RWPE2 (cell line): ENCODE data around the gene PELO.

Experiments used
- ATAC-seq: fragments of 200-7000 bp; cut with Tn5 transposase; 3 replicates; pipeline ENCODE4 v1.9.1; 2021; ENCODE audit warnings: low read depth
- DNase-seq: peaks from one replicate; pipeline ENCODE4 v3.0.0-alpha.2; 2020; ENCODE audit warnings: low spot score
- H3K27ac ChIP-seq: fragments of 450-650 bp; 2 replicates; pipeline ENCODE4 v1.5.1; 2017; ENCODE audit warnings: mild to moderate bottlenecking; ENCODE audit not compliant: poor library complexity, severe bottlenecking
- H3K27me3 ChIP-seq: fragments of 250-450 bp; sonication (Bioruptor Pico); 2 replicates; pipeline ENCODE4 v1.5.1; 2021; ENCODE audit warnings: mild to moderate bottlenecking, moderate library complexity; ENCODE audit not compliant: insufficient read depth, poor library complexity, severe bottlenecking
- H3K36me3 ChIP-seq: fragments of 250-450 bp; sonication (Bioruptor Pico); 2 replicates; pipeline ENCODE4 v1.5.1; 2020; ENCODE audit warnings: low read depth, mild to moderate bottlenecking, moderate library complexity
- H3K4me1 ChIP-seq: fragments of 250-450 bp; sonication (Bioruptor Pico); 2 replicates; pipeline ENCODE4 v1.5.1; 2021; ENCODE audit warnings: mild to moderate bottlenecking, moderate library complexity; ENCODE audit not compliant: insufficient read depth, poor library complexity, severe bottlenecking
- H3K4me3 ChIP-seq: fragments of 250-450 bp; sonication (Bioruptor Pico); 2 replicates; pipeline ENCODE4 v1.5.1; 2021; ENCODE audit warnings: mild to moderate bottlenecking, moderate library complexity; ENCODE audit not compliant: severe bottlenecking
- H3K9me3 ChIP-seq: fragments of 250-450 bp; sonication (Bioruptor Pico); 2 replicates; pipeline ENCODE4 v1.5.1; 2021; ENCODE audit warnings: mild to moderate bottlenecking, moderate library complexity; ENCODE audit not compliant: severe bottlenecking
- TF ChIP-seq, protein P1 (sequence below): fragments of 450-650 bp; IDR thresholded peaks from one replicate; pipeline ENCODE4 v1.5.1; 2017; ENCODE audit warnings: mild to moderate bottlenecking, moderate library complexity; ENCODE audit not compliant: poor library complexity, severe bottlenecking

Gene PELO

DNA sequence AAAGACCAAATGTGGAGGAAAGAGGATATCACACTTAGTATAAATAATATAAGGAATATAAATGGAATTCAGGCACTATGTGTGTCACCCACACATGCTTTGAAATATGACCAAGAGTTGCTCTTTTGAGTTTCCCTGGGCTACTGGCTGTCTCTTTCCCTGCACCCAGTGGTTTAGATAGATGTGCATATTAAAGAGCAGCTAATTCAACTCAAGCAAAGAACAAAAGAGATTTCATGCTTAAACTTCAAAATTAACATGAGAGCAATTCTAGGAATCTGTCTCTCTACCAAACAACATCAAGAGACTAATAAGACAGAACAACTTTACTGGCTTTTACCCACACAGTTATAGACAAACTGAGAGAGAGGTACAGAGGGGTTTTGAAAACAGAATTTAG lies 38.0 kb upstream of the PELO start:
- DNase-seq (no peak), ATAC-seq (no peak)
- H3K27ac ChIP-seq, result no peak overlapping the region
- H3K27me3 ChIP-seq, result no peaks in the 10 kb centered on the region
- H3K36me3 ChIP-seq, result no peaks in the 10 kb centered on the region
- H3K4me3 ChIP-seq, result no peak overlapping the region
- no peaks in the 10 kb centered on the region for H3K9me3 ChIP-seq
- no peaks in the 10 kb centered on the region for H3K4me1 ChIP-seq
- TF ChIP-seq, protein P1, sequence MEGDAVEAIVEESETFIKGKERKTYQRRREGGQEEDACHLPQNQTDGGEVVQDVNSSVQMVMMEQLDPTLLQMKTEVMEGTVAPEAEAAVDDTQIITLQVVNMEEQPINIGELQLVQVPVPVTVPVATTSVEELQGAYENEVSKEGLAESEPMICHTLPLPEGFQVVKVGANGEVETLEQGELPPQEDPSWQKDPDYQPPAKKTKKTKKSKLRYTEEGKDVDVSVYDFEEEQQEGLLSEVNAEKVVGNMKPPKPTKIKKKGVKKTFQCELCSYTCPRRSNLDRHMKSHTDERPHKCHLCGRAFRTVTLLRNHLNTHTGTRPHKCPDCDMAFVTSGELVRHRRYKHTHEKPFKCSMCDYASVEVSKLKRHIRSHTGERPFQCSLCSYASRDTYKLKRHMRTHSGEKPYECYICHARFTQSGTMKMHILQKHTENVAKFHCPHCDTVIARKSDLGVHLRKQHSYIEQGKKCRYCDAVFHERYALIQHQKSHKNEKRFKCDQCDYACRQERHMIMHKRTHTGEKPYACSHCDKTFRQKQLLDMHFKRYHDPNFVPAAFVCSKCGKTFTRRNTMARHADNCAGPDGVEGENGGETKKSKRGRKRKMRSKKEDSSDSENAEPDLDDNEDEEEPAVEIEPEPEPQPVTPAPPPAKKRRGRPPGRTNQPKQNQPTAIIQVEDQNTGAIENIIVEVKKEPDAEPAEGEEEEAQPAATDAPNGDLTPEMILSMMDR, result no peak

DNA sequence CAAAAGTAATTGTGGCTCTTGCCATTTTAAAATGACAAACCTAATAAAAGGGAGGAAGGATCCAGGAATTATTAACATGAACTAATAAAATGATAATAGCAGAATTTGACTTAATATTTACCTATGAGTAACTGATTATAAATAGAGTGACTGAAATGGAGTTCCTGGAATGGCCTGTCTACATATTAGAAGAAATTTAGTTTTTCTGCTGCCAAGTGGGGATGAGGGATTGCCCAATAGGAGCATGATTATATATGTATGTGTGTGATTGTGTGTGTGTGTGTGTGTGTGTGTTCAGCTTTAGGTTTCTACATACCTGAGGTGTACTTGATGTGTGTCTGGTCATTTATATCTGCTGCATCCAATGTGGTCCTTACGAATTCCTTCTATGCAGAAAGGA lies 36.6 kb upstream of the PELO start:
- no peaks in the 10 kb centered on the region for H3K4me1 ChIP-seq
- ATAC-seq, result no peak
- no peak overlapping the region for H3K4me3 ChIP-seq

GRCh38 chr5:52754051-52754450 lies 33.7 kb upstream of the PELO start:
- TF ChIP-seq, protein P1, result no peak
- ATAC-seq (no peak), DNase-seq (no peak)
- Histone ChIP-seq H3K27me3 (no peaks in the 10 kb centered on the region), H3K36me3 (no peaks in the 10 kb centered on the region), H3K9me3 (no peaks in the 10 kb centered on the region), H3K27ac (no peak overlapping the region), H3K4me3 (no peak overlapping the region), H3K4me1 (no peaks in the 10 kb centered on the region)

More for the DNA sequence above, 36.6 kb upstream of the PELO start:
- H3K27me3 ChIP-seq, result no peaks in the 10 kb centered on the region
- no peak overlapping the region for H3K27ac ChIP-seq
- TF ChIP-seq, protein P1, result no peak
- no peaks in the 10 kb centered on the region for H3K36me3 ChIP-seq
- DNase-seq, result no peak
- H3K9me3 ChIP-seq, result no peaks in the 10 kb centered on the region

DNA sequence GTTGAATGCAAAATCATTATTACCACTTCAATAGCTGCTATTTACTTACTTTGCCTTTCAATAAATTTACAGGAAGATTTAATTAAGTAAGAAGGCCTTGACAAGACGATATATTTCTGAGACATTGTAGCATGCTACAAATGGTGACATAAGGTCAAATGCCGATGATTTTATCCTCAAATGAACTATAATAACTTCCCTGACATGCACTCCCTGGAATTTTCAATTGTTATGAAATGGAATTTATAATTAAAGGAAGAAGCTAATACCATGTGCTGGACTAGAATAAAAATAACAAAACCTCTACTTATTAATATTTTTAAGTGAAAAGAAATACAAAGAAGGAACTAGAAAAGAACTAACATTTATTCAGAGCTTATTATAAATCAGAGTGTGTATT lies 30.2 kb upstream of the PELO start:
- Histone ChIP-seq H3K36me3 (no peaks in the 10 kb centered on the region), H3K4me3 (no peak overlapping the region), H3K9me3 (no peaks in the 10 kb centered on the region), H3K27ac (no peak overlapping the region), H3K27me3 (no peaks in the 10 kb centered on the region), H3K4me1 (no peaks in the 10 kb centered on the region)
- DNase-seq, result no peak
- TF ChIP-seq, protein P1, result no peak
- ATAC-seq, result no peak

DNA sequence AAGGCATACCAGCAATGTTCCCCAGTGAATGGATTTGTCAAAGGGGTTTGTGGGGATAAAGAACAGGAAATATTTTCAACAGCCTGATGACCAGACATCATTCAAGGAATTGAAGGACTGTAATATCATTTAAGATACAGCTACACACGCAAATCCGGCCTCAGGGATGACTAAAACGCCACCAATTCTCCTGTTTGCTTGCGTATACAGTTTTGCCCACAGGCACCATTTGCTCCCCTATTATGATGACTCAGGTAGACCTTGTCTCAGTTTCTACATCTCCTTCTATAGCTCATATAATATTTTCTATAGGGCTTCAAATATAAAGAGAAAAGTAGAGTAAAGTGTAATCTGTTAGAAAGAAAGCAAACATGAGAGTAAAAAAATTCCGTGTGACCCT lies 29.7 kb upstream of the PELO start:
- Histone ChIP-seq H3K9me3 (no peaks in the 10 kb centered on the region), H3K27me3 (no peaks in the 10 kb centered on the region)

More for the DNA sequence above, 29.7 kb upstream of the PELO start:
- H3K4me1 ChIP-seq, result no peaks in the 10 kb centered on the region
- no peaks in the 10 kb centered on the region for H3K36me3 ChIP-seq
- DNase-seq (no peak), ATAC-seq (0 out of 3 replicates have a peak, but pooled peaks have one; percentile 46)
- H3K4me3 ChIP-seq, result no peak overlapping the region
- H3K27ac ChIP-seq, result no peak overlapping the region
- TF ChIP-seq, protein P1, result no peak
